Islet of Langerhans (tissue), 1 donor: ENCODE data around the gene SLC35E4.
"Not testable (repeated sequence)": the region's sequence is repeated elsewhere in the genome, so short reads cannot be mapped to it uniquely, and the experiment has no call there.

Experiments used
- FAIRE-seq: peaks from one replicate; lab custom pipeline; 2011; peaks lifted over from hg19 to GRCh38; lab: Jason Lieb, UNC

Gene SLC35E4

GRCh38 chr22:30650508-30651116, 15.0 kb downstream of the SLC35E4 start:
- no peak for FAIRE-seq

- FAIRE-seq: no peak
Observed at GRCh38 chr22:30652852-30653251, 17.3 kb downstream of the SLC35E4 start.

GRCh38 chr22:30654361-30654760, 18.8 kb downstream of the SLC35E4 start:
- no peak for FAIRE-seq

DNA sequence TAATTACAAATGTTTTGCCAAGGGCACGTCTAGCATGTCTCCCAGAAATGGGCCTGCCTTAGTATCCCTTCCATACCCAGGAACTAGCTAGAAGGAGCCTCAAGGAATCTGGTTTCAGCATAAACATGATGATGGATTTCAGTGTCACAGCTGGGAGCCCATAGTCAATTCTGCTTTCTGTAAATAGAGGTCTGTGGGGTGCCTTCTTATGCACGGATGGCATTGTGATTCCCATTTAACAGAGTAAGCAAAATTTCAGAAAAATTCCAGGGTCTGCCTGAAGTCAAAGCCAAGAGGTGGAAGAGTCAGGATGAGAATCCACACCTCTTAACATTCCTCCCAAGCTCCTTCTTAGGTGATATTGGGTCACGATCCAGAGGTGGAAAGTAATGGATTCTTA, 20.0 kb downstream of the SLC35E4 start:
- FAIRE-seq: no peak

DNA sequence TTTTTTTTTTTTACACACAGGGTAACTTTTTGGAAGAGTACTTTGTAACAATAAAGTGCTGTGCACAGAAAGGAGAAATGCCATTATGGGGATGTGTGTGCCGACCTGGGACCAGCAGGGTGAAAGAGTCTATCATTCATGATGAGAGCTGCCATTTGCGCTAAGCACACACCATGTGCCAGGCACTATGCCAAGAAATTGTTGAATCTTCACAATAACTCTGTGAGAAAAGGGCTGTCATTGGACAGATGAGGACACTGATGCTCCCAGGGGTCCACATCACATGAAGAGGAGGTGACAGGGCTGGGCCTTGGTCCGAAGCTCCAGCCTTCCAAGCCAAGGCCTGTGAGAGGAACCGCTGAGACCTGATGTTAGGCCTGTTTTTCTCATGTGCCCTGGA, 26.5 kb downstream of the SLC35E4 start:
- no peak for FAIRE-seq

- no peak for FAIRE-seq
Observed at GRCh38 chr22:30664798-30665197, 29.2 kb downstream of the SLC35E4 start.

DNA sequence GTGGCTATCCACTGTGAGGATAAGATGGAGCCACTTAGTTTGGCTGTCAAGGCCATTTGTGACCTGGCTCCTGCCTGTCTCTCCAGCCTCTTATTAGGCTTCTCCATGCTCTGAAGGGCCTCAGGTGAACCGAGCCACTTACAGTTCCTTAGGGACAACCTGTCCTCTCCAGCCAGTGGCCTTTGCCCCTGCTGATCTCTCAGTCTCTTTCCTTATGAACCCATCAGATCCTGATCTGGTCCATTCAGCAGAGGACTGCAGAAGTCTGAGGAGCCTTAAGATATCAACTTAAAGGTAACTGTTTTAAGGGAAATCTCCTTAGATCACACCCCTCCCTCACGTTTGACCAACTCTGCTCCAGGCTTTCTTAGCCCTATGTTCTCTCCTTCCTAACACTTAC, 29.7 kb downstream of the SLC35E4 start:
- FAIRE-seq: no peak

GRCh38 chr22:30665786-30666185, 30.2 kb downstream of the SLC35E4 start:
- FAIRE-seq: no peak

- FAIRE-seq: no peak
Observed at GRCh38 chr22:30667107-30667493, 31.5 kb downstream of the SLC35E4 start.

DNA sequence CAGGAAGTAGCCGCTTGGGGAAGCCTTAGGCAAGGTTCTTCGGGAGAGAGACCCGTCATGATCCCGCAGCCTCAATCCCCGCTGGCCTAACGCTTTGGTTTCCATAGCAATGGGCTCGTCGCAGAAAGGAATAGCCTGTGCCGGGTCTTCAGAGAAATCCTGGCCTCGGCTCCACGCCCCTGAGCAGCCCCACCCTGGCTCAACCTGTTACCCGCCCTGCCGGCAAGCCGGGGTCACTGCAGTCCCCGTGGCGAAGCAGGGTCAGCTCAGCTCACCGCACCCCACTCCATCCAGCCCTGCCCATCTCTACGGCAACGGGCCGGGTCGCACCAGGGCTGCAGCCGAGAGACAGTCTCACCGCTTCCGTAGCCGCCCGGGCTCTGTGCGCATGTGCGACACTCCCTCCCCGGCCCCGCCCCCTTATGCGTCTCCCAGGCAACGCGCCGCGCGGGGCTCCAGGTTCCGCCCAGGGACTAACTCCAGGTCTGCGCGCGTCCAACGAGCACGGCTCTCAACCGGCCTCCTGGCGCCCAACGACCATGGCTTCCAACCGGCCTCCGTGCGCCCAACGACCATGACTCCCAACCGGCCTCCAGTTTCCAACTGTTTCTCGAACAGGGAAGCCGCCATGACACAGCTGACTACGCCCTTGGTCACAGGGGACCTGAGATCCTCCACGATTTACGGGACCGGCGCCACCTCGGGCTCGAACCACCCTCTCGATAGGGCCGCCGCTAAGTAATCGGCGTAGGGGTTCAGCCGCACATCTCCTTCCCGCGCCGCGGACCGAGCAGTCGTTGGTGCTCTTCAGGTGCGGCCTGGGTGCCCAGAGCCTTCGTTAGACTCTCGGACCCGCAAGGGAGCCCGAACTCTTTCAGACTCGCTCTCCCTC, 32.2 kb downstream of the SLC35E4 start, which contains the start of gene DUSP18:
TSS of gene DUSP18 (minus strand) at position 382 of the 892 bp plus-strand sequence. CDS start 3,872 bp downstream, outside the sequence.
- no peak for FAIRE-seq

DNA sequence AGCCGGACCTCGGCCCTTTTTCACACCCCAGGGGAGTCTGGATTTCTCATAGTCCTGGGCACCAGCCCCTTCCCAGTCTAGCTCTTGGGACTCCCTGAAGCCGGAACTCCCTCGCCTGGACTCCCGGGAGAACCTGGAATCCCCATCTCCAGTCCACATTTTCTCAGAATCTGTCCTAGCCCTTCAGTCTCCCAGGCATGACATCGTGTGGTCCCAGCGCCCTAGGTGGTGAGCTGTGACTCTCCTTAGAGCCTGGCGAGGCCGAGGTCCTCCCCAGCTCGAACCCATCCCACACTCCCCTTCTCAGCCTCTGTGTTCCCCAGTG, 32.8 kb downstream of the SLC35E4 start:
- FAIRE-seq: no peak

GRCh38 chr22:30671071-30671470, 35.5 kb downstream of the SLC35E4 start:
- no peak for FAIRE-seq

DNA sequence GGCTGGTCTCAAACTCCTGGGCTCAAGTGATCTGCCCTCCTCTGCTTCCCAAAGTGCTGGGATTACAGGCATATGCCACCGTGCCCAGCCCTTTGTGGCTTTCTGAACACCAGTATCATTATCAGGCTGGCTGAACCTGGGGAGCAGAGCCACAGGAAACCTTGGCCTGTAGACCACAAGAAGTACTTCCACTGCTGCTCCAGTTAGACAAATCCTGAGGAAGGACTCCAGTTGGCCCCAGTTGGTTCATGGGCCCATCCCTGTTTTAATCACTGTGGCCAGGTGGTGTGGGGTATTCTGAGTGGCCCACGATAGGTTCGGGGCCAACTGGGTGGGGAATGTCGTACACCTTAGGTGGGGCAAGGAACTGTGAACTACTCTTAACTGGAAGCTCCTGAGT, 37.6 kb downstream of the SLC35E4 start:
- FAIRE-seq: no peak

DNA sequence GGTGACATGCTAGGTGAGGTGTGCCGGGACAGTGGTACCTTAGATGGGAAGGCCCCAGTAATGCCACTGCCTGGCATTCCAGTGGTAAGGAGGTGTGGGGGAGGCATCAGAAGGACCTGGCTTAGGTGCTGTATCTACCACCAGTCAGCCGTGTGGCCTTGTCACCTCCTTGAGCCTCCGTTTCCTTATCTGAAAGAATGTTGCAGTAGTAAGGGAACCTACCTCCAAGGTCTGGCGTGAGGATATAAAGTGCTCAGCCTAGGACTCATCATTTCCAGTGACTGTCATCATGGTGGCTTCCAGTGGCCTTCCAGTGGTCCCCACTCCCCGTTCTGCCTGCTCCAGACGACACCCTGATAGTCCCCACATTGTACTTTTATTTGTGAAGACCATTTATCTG, 38.9 kb downstream of the SLC35E4 start:
- FAIRE-seq: no peak

GRCh38 chr22:30675436-30675835, 39.9 kb downstream of the SLC35E4 start:
- no peak for FAIRE-seq

DNA sequence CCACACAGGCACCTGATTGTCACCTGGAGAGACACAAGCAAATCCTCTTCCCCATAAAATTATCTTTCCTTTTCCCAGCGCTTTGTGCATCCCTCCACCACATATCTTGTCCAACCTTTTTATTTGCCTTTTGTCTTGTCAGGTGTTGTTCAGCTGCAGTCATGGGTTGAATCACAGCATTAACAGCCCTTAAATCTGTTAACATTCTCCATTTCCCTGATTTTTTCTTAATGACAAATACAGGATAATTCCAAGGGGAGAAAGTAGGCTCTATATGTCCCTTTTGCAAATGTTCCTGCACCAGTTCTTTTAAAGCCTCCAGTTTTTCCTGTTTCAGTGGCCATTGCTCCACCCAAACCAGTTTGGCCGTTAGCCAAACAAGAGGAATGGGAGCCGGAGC, 41.0 kb downstream of the SLC35E4 start:
- FAIRE-seq: not testable (repeated sequence)

DNA sequence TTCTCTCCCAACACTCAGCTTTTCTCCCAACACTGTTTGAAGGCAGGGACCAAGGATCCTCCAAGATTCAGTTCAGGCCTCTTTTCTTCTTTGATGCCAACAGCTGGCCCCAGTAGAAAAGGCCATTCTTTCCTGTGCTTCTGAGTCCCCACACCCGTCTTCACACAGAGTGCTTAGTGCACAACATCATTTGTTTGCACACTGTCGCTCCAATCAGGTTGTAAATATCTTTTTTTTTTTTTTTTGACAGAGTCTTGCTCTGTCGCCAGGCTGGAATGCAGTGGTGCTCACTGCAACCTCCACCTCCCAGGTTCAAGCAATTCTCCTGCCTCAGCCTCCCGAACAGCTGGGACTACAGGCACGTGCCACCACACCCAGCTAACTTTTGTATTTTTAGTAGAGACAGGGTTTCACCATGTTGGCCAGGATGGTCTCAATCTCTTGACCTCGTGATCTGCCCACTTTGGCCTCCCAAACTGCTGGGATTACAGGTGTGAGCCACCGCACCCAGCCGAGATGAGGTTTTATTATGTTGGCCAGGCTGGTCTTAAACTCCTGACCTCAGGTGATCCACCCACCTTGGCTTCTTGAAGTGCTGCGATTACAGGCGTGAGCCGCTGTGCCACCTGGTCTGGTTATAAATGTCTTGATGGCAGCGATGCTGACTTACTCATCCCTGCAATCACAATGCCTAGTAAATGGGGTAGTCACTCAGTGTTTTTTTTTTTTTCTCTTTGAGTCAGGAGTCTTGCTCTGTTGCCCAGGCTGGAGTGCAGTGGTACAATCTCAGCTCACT, 44.5 kb downstream of the SLC35E4 start:
- FAIRE-seq: not testable (repeated sequence)

DNA sequence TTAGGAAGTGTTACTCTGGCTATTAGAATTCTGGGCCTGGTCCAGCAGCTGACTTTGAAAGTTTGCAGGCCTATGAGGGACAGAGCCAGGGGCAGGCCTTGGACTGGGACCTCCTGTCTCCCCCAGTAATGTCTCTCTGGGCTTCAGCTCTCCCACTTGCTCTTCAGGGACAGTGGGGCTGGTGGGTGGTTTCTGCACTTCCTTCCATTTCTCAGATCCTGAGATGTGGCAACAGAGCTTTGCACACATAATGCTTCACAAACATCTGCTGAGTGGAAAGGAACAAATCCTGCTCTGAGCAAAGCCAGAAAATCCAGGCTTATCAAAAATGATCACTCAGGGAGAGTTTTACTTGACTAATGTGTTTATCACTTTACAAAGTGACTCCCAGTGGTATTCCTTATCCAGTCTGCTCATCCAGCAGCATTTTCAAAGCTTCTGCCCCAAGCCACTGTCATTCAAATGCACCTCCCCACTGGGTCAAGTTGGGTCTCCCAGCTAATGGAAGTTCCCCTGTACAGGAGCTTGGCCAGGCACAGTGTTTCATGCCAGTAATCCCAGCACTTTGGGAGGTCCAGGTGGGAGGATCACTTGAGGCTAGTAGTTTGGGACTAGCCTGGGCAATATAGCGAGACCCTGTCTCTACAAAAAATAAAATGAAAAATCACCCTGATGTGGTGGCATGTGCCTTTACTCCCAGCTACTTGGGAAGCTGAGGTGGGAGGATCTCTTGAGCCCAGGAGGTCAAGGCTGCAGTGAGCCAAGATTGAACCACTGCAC, 45.6 kb downstream of the SLC35E4 start:
- FAIRE-seq: no peak

DNA sequence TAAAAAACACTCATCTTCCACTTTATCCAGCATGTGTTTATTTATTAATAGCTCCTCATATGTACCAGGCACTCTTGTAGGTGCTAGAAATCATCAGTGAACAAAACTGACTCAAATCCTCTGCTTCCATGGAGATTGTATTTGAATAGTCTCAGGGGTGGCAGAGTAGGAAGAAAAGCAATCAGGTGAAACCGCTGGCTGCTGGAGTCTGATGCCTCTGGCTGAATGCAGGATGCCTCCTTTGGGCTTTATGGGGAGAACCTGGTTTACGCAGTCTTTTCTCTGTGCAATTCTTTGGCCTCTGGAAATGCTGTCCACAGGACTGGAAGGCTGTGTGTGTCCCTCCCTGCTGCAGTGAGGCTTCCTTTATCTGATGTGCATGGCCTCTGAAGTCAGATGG, 46.2 kb downstream of the SLC35E4 start:
- peak; percentile 86 for FAIRE-seq

- no peak for FAIRE-seq
Observed at GRCh38 chr22:30685178-30685577, 49.6 kb downstream of the SLC35E4 start.

DNA sequence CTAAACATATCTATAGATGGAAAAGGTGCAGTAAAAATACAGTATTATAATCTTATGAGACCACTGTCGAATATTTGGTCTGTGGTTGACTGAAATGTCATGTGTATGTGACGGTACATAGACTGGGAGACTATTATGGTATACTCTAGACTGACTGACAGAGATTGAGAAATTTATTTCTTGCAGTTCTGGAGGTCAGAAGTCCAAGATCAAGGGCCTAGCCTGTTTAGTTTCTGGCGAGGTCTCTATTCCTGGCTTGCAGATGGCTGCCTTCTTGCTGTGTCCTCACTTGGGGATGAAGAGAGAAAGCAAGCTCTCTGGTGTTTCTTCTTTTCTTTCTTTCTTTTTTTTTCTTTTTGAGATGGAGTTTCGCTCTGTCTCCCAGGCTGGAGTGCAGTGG, 51.8 kb downstream of the SLC35E4 start:
- no peak for FAIRE-seq

GRCh38 chr22:30689622-30690021, 54.0 kb downstream of the SLC35E4 start:
- no peak for FAIRE-seq
